ENCODE data around the gene INPP5A.

DNA sequence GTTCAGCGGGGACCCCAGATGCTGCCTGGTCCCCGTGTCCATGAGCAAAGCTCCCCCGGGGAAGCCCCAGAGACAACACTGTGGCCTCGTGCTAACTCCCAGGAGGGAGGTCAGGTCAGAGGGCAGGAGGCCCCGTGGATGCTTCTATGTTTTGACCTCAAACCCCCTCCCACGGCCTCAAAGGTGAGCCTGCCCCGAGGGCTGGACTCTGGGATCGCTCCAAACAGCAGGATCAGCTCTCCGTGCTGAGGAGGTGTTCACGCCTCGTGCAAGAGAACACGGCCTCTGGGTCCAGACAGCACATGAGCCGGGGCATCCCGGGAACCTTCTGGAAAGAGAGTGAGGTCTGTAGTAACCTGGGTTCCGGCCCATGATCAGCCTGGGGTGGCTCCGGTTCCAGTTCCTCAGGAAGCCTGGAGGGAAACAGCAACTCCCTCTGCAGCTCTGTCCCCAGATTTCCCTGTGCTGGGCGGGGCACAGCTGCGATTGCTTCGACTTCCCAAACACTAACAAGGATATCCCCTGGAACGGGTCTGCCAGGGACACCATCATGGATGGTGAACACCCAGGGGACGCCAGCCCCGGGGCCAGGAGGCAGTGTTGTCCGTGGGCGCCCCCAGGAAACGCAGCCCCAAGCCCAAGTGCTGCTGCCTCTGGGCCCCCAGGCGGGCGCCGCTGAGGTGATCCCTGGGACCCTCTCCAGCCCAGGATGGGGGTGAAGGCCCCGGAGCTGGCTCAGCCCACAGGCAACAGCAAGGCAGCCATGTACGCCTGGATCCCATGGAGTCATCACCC lies 18.0 kb upstream of the INPP5A start:
- TF ChIP-seq, protein P1, sequence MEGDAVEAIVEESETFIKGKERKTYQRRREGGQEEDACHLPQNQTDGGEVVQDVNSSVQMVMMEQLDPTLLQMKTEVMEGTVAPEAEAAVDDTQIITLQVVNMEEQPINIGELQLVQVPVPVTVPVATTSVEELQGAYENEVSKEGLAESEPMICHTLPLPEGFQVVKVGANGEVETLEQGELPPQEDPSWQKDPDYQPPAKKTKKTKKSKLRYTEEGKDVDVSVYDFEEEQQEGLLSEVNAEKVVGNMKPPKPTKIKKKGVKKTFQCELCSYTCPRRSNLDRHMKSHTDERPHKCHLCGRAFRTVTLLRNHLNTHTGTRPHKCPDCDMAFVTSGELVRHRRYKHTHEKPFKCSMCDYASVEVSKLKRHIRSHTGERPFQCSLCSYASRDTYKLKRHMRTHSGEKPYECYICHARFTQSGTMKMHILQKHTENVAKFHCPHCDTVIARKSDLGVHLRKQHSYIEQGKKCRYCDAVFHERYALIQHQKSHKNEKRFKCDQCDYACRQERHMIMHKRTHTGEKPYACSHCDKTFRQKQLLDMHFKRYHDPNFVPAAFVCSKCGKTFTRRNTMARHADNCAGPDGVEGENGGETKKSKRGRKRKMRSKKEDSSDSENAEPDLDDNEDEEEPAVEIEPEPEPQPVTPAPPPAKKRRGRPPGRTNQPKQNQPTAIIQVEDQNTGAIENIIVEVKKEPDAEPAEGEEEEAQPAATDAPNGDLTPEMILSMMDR (IDR thresholded peaks at IDR 0.05), result no peak
- TF ChIP-seq POLR2A (IDR thresholded peaks at IDR 0.05), result no peak

All from lower leg skin (tissue), 3 donors.